ENCODE measurements around the gene GAR1. TPM values are rescaled to one million over a fixed set of nuclear protein-coding genes. Genes with fewer than 3 reads are reported as not detected.
A peak's percentile ranks its signal among the peaks of the same experiment; 100 is the strongest.

The GAR1 gene
- total and polyA plus RNA-seq, 10 donors, result 4.3 to 29.2 (median 12.8) TPM

DNA sequence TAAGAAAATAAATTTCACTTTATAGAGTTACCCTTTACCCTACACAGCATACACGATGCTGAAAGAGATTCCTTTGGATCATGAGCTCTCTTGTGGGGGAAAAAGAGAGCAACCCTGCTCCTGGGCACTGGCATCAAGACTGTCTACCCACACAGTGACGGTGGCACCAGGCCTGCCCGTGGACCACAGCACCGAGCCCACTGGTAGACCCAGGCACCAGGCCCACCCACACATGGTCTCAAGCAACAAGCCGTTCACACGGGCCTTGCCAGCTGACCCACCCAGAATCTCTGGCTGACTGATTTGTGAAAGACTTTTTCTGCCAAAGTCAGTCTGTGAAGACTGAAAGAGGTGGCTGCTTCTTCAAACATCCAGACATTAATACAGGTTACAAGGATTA, 20.5 kb upstream of the GAR1 start:
- Histone ChIP-seq H3K4me1 (peaks cover 0 to 5% (median 0%) of the 10 kb centered on the region in 6 donors), H3K27me3 (replicated peaks in 1 of 7) (peaks cover 0 to 10% (median 0%) of the 10 kb centered on the region in 7 donors), H3K9me3 (peaks cover 0 to 51% (median 46%) of the 10 kb centered on the region in 8 donors), H3K27ac (no peak overlapping the region), H3K36me3 (no peaks in the 10 kb centered on the region), H3K4me3 (no peak overlapping the region)
- whole genome bisulfite sequencing, 5 donors, result 90 to 95% (median 92%) methylated on average over 6 of the region's 6 CpGs
- intact Hi-C loops (cut with DNase I; ENCODE audit: low total_unique reads), result no loop called here
- TF ChIP-seq, protein P1, sequence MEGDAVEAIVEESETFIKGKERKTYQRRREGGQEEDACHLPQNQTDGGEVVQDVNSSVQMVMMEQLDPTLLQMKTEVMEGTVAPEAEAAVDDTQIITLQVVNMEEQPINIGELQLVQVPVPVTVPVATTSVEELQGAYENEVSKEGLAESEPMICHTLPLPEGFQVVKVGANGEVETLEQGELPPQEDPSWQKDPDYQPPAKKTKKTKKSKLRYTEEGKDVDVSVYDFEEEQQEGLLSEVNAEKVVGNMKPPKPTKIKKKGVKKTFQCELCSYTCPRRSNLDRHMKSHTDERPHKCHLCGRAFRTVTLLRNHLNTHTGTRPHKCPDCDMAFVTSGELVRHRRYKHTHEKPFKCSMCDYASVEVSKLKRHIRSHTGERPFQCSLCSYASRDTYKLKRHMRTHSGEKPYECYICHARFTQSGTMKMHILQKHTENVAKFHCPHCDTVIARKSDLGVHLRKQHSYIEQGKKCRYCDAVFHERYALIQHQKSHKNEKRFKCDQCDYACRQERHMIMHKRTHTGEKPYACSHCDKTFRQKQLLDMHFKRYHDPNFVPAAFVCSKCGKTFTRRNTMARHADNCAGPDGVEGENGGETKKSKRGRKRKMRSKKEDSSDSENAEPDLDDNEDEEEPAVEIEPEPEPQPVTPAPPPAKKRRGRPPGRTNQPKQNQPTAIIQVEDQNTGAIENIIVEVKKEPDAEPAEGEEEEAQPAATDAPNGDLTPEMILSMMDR (IDR thresholded peaks at IDR 0.05 in 8 of 11, conservative IDR thresholded peaks at IDR 0.05 in 3 of 11), result no peak
- TF ChIP-seq POLR2AphosphoS5 (IDR thresholded peaks at IDR 0.05), result no peak
- no peak for TF ChIP-seq POLR2A (IDR thresholded peaks at IDR 0.05)
- DNase-seq, result no peak

DNA sequence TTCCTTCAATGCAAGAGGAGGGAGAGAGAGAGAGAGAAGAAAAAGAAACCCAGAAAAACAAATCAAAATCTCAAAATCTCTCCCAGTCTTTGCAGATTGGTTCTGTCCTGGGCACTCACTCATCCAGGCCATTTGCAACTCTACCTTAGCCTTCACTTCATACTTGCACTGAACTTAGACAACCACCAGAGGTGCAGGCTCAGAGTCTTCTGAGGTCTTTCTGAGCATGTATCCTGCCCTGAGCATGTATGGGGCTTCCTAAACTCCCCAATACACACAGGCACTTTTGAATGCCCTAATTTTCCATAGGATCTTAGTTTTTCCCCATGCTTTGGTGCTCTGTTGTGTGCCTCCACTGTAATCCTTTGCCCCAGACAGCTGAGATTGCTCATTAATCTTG, 16.7 kb upstream of the GAR1 start:
- no peak for TF ChIP-seq POLR2AphosphoS5 (IDR thresholded peaks at IDR 0.05)
- TF ChIP-seq, protein P1 (IDR thresholded peaks at IDR 0.05 in 8 of 11, conservative IDR thresholded peaks at IDR 0.05 in 3 of 11), result no peak
- TF ChIP-seq POLR2A (IDR thresholded peaks at IDR 0.05), result no peak
- intact Hi-C loops (cut with DNase I; ENCODE audit: low total_unique reads), result no loop called here
- peaks cover 0 to 43% (median 39%) of the 10 kb centered on the region in 8 donors for H3K9me3 ChIP-seq
- no peak overlapping the region for H3K4me3 ChIP-seq
- DNase-seq, result no peak
- peaks cover 0 to 8% (median 0%) of the 10 kb centered on the region in 7 donors for H3K27me3 ChIP-seq (replicated peaks in 1 of 7)
- H3K36me3 ChIP-seq, result no peaks in the 10 kb centered on the region
- H3K4me1 ChIP-seq, result peaks cover 0 to 17% (median 11%) of the 10 kb centered on the region in 6 donors
- H3K27ac ChIP-seq, result no peak overlapping the region

DNA sequence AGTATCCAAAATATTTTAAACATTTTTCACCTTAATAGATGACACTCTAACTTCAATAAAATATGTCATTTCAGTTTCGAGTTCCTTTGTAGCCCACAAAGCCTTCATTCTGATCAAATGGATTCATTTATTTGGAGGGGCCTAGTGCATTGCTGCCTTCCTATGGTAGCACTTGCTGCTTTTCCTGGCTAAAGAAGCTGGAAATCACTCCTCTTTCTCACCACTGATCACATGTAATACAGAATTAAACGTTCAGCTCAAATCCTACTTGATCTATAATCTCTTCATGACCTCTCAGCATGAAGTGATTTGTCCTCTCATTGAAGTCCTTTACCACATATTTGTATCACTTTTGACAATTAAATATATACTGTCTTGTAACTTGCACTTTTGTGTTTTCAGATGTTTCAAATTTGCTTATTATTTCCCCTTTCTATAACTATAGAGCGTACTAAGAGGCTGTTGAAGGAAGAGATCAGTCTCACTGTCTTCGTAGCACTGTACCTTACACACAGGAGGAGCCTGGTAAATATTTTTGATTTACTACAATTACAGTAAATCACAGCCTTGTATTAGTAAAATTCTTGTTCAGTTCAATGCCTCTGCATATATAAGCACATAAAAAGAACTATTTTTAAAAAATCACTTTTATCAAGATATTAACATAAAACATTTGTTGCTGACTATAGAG, 14.3 kb upstream of the GAR1 start:
- TF ChIP-seq, protein P1 (IDR thresholded peaks at IDR 0.05 in 8 of 11, conservative IDR thresholded peaks at IDR 0.05 in 3 of 11), result no peak
- Histone ChIP-seq H3K36me3 (no peaks in the 10 kb centered on the region), H3K27me3 (replicated peaks in 1 of 7) (no peaks in the 10 kb centered on the region)

DNA sequence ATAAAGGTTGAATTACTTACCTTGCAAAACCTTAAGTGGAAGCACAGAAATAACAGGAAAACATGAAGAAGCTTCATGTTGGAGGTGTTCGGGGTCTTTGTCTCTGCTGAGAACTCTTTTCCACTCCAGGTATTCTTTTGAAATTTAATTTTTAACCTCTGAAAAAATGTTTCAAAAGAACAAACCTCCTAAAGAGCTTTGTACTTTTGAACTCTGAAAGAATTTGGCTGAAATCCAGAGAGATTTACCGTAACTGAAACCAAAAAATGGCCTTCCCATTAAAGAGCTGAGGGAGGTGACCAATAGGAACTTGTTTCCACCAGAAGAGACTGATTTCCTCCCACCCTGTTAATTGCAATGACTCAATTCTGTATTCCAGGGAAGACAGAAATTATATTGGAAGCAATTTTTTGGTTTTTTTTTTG, 13.7 kb upstream of the GAR1 start, which contains the start of gene CFI:
Gene CFI, minus strand, starts transcription at position 105 of the 425 bp plus-strand sequence. Its CDS starts 28 bp downstream, at position 77.
- H3K4me3 ChIP-seq, result peak within 1 kb of the TSS in 7 of 8 donors; percentile 2 to 55 (median 25)
- peak within 1 kb of the TSS; percentile 30 to 77 (median 60) for H3K27ac ChIP-seq
- DNase-seq, result no peak
- TF ChIP-seq POLR2A (IDR thresholded peaks at IDR 0.05), result no peak
- no peaks in the 10 kb centered on the region for H3K27me3 ChIP-seq (replicated peaks in 1 of 7)
- H3K4me1 ChIP-seq, result peaks cover 0 to 21% (median 11%) of the 10 kb centered on the region in 6 donors
- peaks cover 0 to 13% (median 10%) of the 10 kb centered on the region in 8 donors for H3K9me3 ChIP-seq
- no peaks in the 10 kb centered on the region for H3K36me3 ChIP-seq
- WGBS, 5 donors, result 45 to 60% (median 52%) methylated on average over 2 of the region's 2 CpGs
- intact Hi-C loops (cut with DNase I; ENCODE audit: low total_unique reads), result loop anchor here (10.0 kb wide), 1 partner anchor 67 kb away; the partner anchor contains the start of gene PLA2G12A

More for the DNA sequence above, 14.3 kb upstream of the GAR1 start:
- peak overlapping the region in 7 of 8 donors; percentile 30 to 77 (median 66) for H3K27ac ChIP-seq
- H3K9me3 ChIP-seq, result peaks cover 0 to 19% (median 16%) of the 10 kb centered on the region in 8 donors
- H3K4me3 ChIP-seq, result peak overlapping the region in 7 of 8 donors; percentile 2 to 55 (median 25)
- intact Hi-C loops (cut with DNase I; ENCODE audit: low total_unique reads), result loop anchor here (10.0 kb wide), 1 partner anchor 66 kb away; the partner anchor contains the start of gene PLA2G12A
- DNase-seq, result no peak
- H3K4me1 ChIP-seq, result peaks cover 0 to 21% (median 11%) of the 10 kb centered on the region in 6 donors
- WGBS, 5 donors, result 47 to 66% (median 61%) methylated on average over 4 of the region's 4 CpGs

All from spleen (tissue), 11 donors.